WTC11 (cell line): ENCODE data around the gene PDXK.

ENCODE experiments used
- ATF3 ChIP-seq: sonication (generic); formaldehyde crosslinking; conservative IDR thresholded peaks from 2 replicates; pipeline ENCODE4 v1.8.1; 2022; ENCODE audit warnings: mild to moderate bottlenecking, missing genetic modification reagents
- CDX4 ChIP-seq: fragments of 250-450 bp; sonication (Bioruptor Pico); IDR thresholded peaks from 2 replicates; pipeline ENCODE4 v1.9.0; 2021; ENCODE audit warnings: moderate library complexity, mild to moderate bottlenecking, inconsistent platforms, borderline replicate concordance
- CREM ChIP-seq: sonication (generic); formaldehyde crosslinking; IDR thresholded peaks from 2 replicates; pipeline ENCODE4 v1.8.1; 2022; ENCODE audit warnings: mild to moderate bottlenecking, missing genetic modification reagents, moderate library complexity
- CTCF ChIP-seq: fragments of 200-600 bp; IDR thresholded peaks from 2 replicates; pipeline ENCODE4 v1.8.0; 2022; ENCODE audit warnings: antibody characterized with exemption
- E2F5 ChIP-seq: sonication (generic); formaldehyde crosslinking; IDR thresholded peaks from 2 replicates; pipeline ENCODE4 v1.8.1; 2022; ENCODE audit warnings: mild to moderate bottlenecking, moderate library complexity, missing genetic modification reagents
- ELF4 ChIP-seq: sonication (generic); formaldehyde crosslinking; IDR thresholded peaks from 2 replicates; pipeline ENCODE4 v1.8.1; 2022; ENCODE audit warnings: low read depth, mild to moderate bottlenecking, moderate library complexity, missing genetic modification reagents
- FOXJ3 ChIP-seq: sonication (generic); formaldehyde crosslinking; IDR thresholded peaks from 2 replicates; pipeline ENCODE4 v1.9.0; 2021; ENCODE audit warnings: missing genetic modification reagents, mild to moderate bottlenecking, borderline replicate concordance
- PRDM15 ChIP-seq: sonication (generic); formaldehyde crosslinking; IDR thresholded peaks from 2 replicates; pipeline ENCODE4 v1.8.0; 2022; ENCODE audit warnings: missing genetic modification reagents
- SMAD3 ChIP-seq: sonication (generic); formaldehyde crosslinking; IDR thresholded peaks from 2 replicates; pipeline ENCODE4 v1.8.0; 2022; ENCODE audit warnings: missing genetic modification reagents, mild to moderate bottlenecking, borderline replicate concordance
- TEAD4 ChIP-seq: sonication (generic); formaldehyde crosslinking; IDR thresholded peaks from 2 replicates; pipeline ENCODE4 v1.8.0; 2022; ENCODE audit warnings: mild to moderate bottlenecking, missing genetic modification reagents
- USF2 ChIP-seq: sonication (generic); formaldehyde crosslinking; IDR thresholded peaks from 2 replicates; pipeline ENCODE4 v1.8.1; 2023; ENCODE audit warnings: mild to moderate bottlenecking, missing genetic modification reagents, moderate library complexity
- ZNF416 ChIP-seq: fragments of 250-450 bp; sonication (Bioruptor Pico); IDR thresholded peaks from 2 replicates; pipeline ENCODE4 v1.9.0; 2021; ENCODE audit warnings: mild to moderate bottlenecking, inconsistent platforms

GRCh38 chr21:43681650-43682049 is 37.3 kb upstream of the PDXK start:
- no peak for TF ChIP-seq CTCF
- TF ChIP-seq FOXJ3 (CRISPR knock-in tag), result no peak
- no peak for TF ChIP-seq PRDM15 (CRISPR knock-in tag)
- no peak for TF ChIP-seq USF2 (CRISPR knock-in tag)
- no peak for TF ChIP-seq ZNF416 (CRISPR knock-in tag)
- no peak for TF ChIP-seq TEAD4 (CRISPR knock-in tag)
- TF ChIP-seq ELF4 (CRISPR knock-in tag), result no peak
- no peak for TF ChIP-seq SMAD3 (CRISPR knock-in tag)
- no peak for TF ChIP-seq CREM (CRISPR knock-in tag)
- no peak for TF ChIP-seq E2F5 (CRISPR knock-in tag)
- no peak for TF ChIP-seq ATF3 (CRISPR knock-in tag)
- TF ChIP-seq CDX4 (CRISPR knock-in tag), result no peak
